Fibroblast of skin of scalp (primary cell): Measurements from ENCODE around the gene POP4.

Source experiments
- DNase-seq: peaks from one replicate; pipeline ENCODE4 v3.0.0-alpha.2; 2013

The POP4 gene

GRCh38 chr19:29663861-29664752 is 58.0 kb downstream of the POP4 start:
- peak; percentile 52 for DNase-seq

GRCh38 chr19:29664753-29665214 is 58.7 kb downstream of the POP4 start:
- no peak for DNase-seq

GRCh38 chr19:29665215-29665825 is 59.2 kb downstream of the POP4 start, which contains the start of gene PLEKHF1:
PLEKHF1 (plus strand) TSS chr19:29665461; CDS start chr19:29673840, 8,379 bp downstream.
- peak; percentile 77 for DNase-seq

- peak; percentile 32 for DNase-seq
Measured at GRCh38 chr19:29665826-29666577, 59.9 kb downstream of the POP4 start.
